Measurements from ENCODE around the gene DAPK1. TPM values are rescaled to one million over a fixed set of nuclear protein-coding genes. Genes with fewer than 3 reads are reported as not detected.

Gene DAPK1
- total and polyA plus RNA-seq, 2 donors (not counting 3 experiments of a cell fraction or from before 2014, with no cell fraction given), result 58.9 to 119 TPM

DNA sequence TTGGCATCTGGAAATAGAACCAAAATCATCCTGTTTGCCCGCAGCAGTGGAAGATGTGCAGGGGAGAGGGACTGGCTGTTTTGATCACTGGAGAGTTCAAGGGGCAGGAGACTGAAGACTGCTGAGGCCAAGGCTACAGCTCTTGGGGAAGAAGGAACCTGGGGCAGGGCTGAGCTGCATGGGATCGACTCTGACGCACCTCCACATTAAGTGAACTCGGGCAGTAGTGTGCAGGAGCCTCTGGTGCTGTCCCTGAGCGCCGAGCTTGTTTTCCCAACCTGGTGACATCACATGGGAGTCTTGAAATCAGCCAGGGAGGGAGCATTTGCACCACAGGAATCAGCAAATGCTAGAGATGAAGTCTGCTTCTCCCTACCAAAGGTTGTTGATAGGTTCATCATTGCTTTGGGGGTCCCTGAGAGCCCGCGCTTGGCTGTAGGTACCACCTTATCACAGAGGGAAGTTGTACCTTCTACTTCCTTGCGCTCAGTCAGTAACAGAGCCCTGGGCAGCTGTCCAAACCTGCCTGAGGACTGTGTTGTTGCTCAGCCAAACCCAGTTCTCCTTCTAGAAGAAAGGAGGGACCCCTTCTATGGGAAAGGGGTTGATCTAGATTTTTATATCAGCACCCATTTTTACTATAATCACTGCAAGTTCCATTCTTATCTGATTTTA is 175.9 kb downstream of the DAPK1 start:
- Histone ChIP-seq H3K9ac (replicated peaks; ENCODE audit: extremely low read depth, insufficient read depth, low read length) (no peak overlapping the region), H3K79me2 (ENCODE audit: control insufficient read depth, insufficient read depth, low read length) (no peaks in the 10 kb centered on the region), H3K9me1 (replicated peaks; ENCODE audit: control insufficient read depth, extremely low read depth, insufficient read depth, low read length) (no peaks in the 10 kb centered on the region), H3K27me3 (ENCODE audit: control insufficient read depth in 2 of 2, insufficient read depth in 2 of 2, low read length in 2 of 2) (no peaks in the 10 kb centered on the region), H4K20me1 (replicated peaks; ENCODE audit: control insufficient read depth, extremely low read depth, insufficient read depth, low read length) (no peaks in the 10 kb centered on the region), H3K36me3 (ENCODE audit: control insufficient read depth in 2 of 2, extremely low read depth in 1 of 2, insufficient read depth in 2 of 2, low read length in 2 of 2) (peaks cover 2 to 32% of the 10 kb centered on the region in 2 experiments), H3K9me3 (replicated peaks; ENCODE audit: control insufficient read depth, insufficient read depth, low read length) (no peaks in the 10 kb centered on the region), H3K27ac (ENCODE audit: insufficient read depth, low read depth, low read length) (no peak overlapping the region), H3K4me2 (ENCODE audit: insufficient read depth, low read length) (no peak overlapping the region), H3K4me1 (ENCODE audit: control insufficient read depth, extremely low read depth, insufficient read depth, low read length) (no peaks in the 10 kb centered on the region), H3K4me3 (replicated peaks in 1 of 3; ENCODE audit: insufficient read depth in 1 of 3, low read depth in 1 of 3, low read length in 3 of 3) (no peak overlapping the region), H2AFZ (ENCODE audit: low read depth, low read length) (no peak overlapping the region)
- no TSS peak for BruUV-seq (replicated peaks)
- dilution Hi-C loops (cut with MboI; ENCODE audit: extremely low pct_ligation_motif_present, low sequenced_read_pairs) (no loop called here), intact Hi-C loops (cut with micrococcal nuclease) (no loop called here)
- ChIA-PET POLR2A (no interaction called here), CTCF (interaction anchor here (1.4 kb wide), 1 partner anchor 11 kb away, joined by 4 read pairs; no protein-coding TSS in a partner anchor)
- no peak for FAIRE-seq
- no peak for TF ChIP-seq MAX (IDR thresholded peaks at IDR 0.05; ENCODE audit: insufficient read depth, insufficient read length)
- no peak for TF ChIP-seq POLR2A (IDR thresholded peaks at IDR 0.05; ENCODE audit: low read depth, low read length)
- no peak for TF ChIP-seq MYC (IDR thresholded peaks at IDR 0.05; ENCODE audit: low read depth, low read length)
- TF ChIP-seq FOS (IDR thresholded peaks at IDR 0.05; ENCODE audit: borderline replicate concordance, insufficient read depth, low read length), result no peak
- TF ChIP-seq, protein P1, sequence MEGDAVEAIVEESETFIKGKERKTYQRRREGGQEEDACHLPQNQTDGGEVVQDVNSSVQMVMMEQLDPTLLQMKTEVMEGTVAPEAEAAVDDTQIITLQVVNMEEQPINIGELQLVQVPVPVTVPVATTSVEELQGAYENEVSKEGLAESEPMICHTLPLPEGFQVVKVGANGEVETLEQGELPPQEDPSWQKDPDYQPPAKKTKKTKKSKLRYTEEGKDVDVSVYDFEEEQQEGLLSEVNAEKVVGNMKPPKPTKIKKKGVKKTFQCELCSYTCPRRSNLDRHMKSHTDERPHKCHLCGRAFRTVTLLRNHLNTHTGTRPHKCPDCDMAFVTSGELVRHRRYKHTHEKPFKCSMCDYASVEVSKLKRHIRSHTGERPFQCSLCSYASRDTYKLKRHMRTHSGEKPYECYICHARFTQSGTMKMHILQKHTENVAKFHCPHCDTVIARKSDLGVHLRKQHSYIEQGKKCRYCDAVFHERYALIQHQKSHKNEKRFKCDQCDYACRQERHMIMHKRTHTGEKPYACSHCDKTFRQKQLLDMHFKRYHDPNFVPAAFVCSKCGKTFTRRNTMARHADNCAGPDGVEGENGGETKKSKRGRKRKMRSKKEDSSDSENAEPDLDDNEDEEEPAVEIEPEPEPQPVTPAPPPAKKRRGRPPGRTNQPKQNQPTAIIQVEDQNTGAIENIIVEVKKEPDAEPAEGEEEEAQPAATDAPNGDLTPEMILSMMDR (IDR thresholded peaks at IDR 0.05; ENCODE audit: extremely low read depth in 1 of 2, insufficient read depth in 1 of 2, low read depth in 1 of 2, low read length in 2 of 2), result no peak
- TF ChIP-seq JUN (IDR thresholded peaks at IDR 0.05; ENCODE audit: borderline replicate concordance, insufficient read depth, insufficient read length, low read depth), result no peak
- no peak for TF ChIP-seq EZH2 (IDR thresholded peaks at IDR 0.05; ENCODE audit: borderline replicate concordance, low read depth, low read length, severe bottlenecking)
- no peak for TF ChIP-seq GATA2 (IDR thresholded peaks at IDR 0.05; ENCODE audit: insufficient read depth, insufficient read length, low read depth, low read length)
- no peak for TF ChIP-seq POLR2AphosphoS5 (IDR thresholded peaks at IDR 0.05; ENCODE audit: insufficient read depth, low read depth, low read length)
- no peak for DNase-seq (ENCODE audit: low read depth, low spot score)
